SH-SY5Y (cell line): ENCODE results near the gene ADAMTS17.

Source experiments
- GATA2 ChIP-seq: IDR thresholded peaks from 2 replicates; pipeline ENCODE4 v1.6.1; 2011; ENCODE audit warnings: mild to moderate bottlenecking, low read depth, low read length
- GATA3 ChIP-seq: IDR thresholded peaks from 2 replicates; pipeline ENCODE4 v1.6.1; 2011; ENCODE audit warnings: low read depth, mild to moderate bottlenecking, low read length, moderate library complexity

GRCh38 chr15:100355342-100355741, 13.6 kb upstream of the ADAMTS17 start:
- TF ChIP-seq GATA3, result no peak
- TF ChIP-seq GATA2, result no peak
